ENCODE results near the gene TUFM. TPM values are rescaled to one million over a fixed set of nuclear protein-coding genes. Genes with fewer than 3 reads are reported as not detected.
A peak's percentile ranks its signal among the peaks of the same experiment; 100 is the strongest.

The TUFM gene
- total and polyA plus RNA-seq, 2 of the 8 experiments (the other 6 are each of a cell fraction or from before 2014, with no cell fraction given), result 216 to 249 TPM

DNA sequence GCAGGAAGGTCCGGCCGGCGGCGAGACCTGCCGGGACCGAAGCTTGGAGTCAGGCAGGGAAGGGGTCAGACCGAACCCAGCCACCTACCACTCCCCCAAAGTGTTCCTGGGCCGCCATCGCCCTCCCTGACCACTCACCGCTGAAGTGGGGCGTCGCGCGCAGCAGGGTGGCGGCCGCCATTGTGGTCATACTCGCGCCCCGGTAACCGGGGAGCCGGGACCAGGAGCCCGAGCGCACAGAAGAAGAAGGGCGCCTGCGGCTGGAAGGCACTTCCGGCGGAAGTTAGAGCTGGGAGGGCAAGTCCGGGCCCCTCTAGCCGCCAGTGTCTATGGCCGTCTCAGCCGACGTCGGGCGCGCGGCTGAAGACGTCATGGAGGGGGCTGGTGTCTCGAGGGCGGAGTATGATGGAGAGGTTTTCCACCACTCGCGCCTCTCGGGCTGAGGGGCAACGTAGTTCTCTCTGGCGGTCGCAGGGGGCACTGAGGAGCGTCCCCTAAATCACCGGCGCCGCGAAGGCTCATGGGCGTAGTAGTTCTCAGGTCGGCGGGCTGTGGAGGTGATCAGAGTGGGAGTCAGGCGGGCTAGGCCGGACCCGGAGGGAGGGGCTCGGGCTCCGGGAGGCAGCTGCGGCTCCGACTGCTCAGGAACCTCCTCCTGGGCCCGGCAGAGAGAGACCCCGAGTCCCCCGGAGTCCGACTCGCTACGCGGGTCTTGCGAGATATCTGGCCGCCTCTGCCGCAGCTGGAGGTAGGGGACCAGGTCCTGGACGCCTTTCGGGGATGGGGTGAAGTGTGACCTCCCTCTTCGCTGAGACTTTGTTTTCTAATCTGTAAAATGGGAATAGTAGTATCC lies at the start of gene TUFM (continued):
- TF ChIP-seq RBBP5 (IDR thresholded peaks at IDR 0.05; ENCODE audit: borderline replicate concordance, low read depth, low read length) (no peak), HDAC2 (IDR thresholded peaks at IDR 0.05; ENCODE audit: borderline replicate concordance in 1 of 2, low read depth in 2 of 2, low read length in 2 of 2) (peak in 1 of 2 experiments; percentile 86; a peak in 2 of 4 replicates), TBP (IDR thresholded peaks at IDR 0.05; ENCODE audit: low read depth, low read length) (peak; percentile 85), TAF1 (IDR thresholded peaks at IDR 0.05; ENCODE audit: low read depth, low read length) (peak; percentile 82), SIN3A (conservative IDR thresholded peaks at IDR 0.05 in 1 of 2, IDR thresholded peaks at IDR 0.05 in 1 of 2; ENCODE audit: low read depth in 1 of 2, low read length in 2 of 2) (peak; percentile 63 to 88; a peak in 2 of 4 replicates), CBX5 (IDR thresholded peaks at IDR 0.05; ENCODE audit: low read depth, low read length) (no peak), SRF (IDR thresholded peaks at IDR 0.05; ENCODE audit: low read depth, low read length) (peak; percentile 79), POLR2A (IDR thresholded peaks at IDR 0.05; ENCODE audit: control extremely low read depth in 1 of 2, low read depth in 2 of 2, low read length in 2 of 2) (no peak; a peak in 1 of 3 replicates), CHD2 (IDR thresholded peaks at IDR 0.05; ENCODE audit: low read length) (peak; percentile 39), MAFK (IDR thresholded peaks at IDR 0.05; ENCODE audit: low read depth, low read length) (no peak)

Data from H1 (cell line).